ENCODE measurements around the gene CMSS1. TPM values are rescaled to one million over a fixed set of nuclear protein-coding genes. Genes with fewer than 3 reads are reported as not detected.
A peak's percentile ranks its signal among the peaks of the same experiment; 100 is the strongest.

Gene CMSS1
- polyA plus RNA-seq, 2 of the 4 experiments (the other 2 are of a cell fraction) = 61.1 to 62.9 TPM

GRCh38 chr3:99805160-99805559 lies 12.5 kb upstream of the CMSS1 start:
- no peak overlapping the region for H3K4me3 ChIP-seq
- DNase-seq (ENCODE audit: low read depth in 1 of 2, low spot score in 1 of 2) (no peak), FAIRE-seq (no peak), ATAC-seq (no peak)
- POLR2A ChIA-PET = no interaction called here
- H3K4me1 ChIP-seq = no peaks in the 10 kb centered on the region
- TF ChIP-seq FOSL2 (IDR thresholded peaks at IDR 0.05) (no peak), FOSL2 (CRISPR knock-in tag; IDR thresholded peaks at IDR 0.05) (no peak), ZFP36 (IDR thresholded peaks at IDR 0.05; ENCODE audit: borderline replicate concordance, partially characterized antibody) (peak; percentile 97)
- WGBS (ENCODE audit: missing lambda C conversion rate) = 33% methylated on average over 2 of the region's 2 CpGs
- no peak overlapping the region for H3K4me2 ChIP-seq
- CTCF ChIA-PET = no interaction called here
- no peak overlapping the region for H3K27ac ChIP-seq
- peaks cover 9% of the 10 kb centered on the region for H3K9me3 ChIP-seq

DNA sequence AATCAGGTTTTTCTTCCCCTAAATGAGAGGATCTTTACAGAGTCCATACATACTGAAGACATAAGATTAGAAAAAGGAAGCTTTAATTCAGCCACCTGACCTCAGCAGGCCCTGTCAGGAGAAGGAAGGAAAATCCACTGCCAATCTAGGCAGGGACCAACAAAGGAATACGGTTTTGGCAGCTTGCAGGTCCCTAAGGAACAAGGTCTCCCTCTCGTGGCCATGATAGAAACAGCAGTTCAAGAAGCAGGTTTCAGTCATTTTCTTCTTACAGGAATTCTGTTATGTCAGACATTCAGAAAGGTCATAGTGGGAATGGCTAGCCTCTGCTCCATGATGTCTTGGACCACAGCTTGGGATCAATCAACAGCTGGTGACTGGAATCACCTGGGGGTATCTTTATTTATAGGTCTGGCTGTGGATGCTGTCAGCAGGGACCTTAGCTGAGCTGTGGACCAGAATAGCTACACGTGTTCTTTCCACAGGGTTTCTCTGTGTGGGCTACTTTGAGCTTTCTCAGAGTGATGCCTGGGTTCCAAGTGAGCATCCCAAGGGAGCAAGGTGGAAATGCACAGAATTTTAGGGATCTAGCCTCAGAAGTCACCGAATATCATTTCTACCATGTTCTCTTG lies 9.4 kb upstream of the CMSS1 start:
- H3K4me2 ChIP-seq = no peak overlapping the region
- 17% methylated on average over 4 of the region's 4 CpGs for WGBS (ENCODE audit: missing lambda C conversion rate)
- peaks cover 9% of the 10 kb centered on the region for H3K9me3 ChIP-seq
- ATAC-seq (peak; percentile 64 to 76; a peak in 4 of 6 replicates), DNase-seq (ENCODE audit: low read depth in 1 of 2, low spot score in 1 of 2) (peak; percentile 44 to 85), FAIRE-seq (peak; percentile 51)
- TF ChIP-seq RAD21 (conservative IDR thresholded peaks at IDR 0.05 in 1 of 2, IDR thresholded peaks at IDR 0.05 in 1 of 2) (peak; percentile 31 to 35; a peak in 2 of 5 replicates), ZFP36 (IDR thresholded peaks at IDR 0.05; ENCODE audit: borderline replicate concordance, partially characterized antibody) (peak; percentile 34), SMC3 (IDR thresholded peaks at IDR 0.05) (peak; percentile 22; the same call in 1 of the 3 replicates), CTCF (IDR thresholded peaks at IDR 0.05) (peak; percentile 60)
- TF ChIP-seq, protein P1, sequence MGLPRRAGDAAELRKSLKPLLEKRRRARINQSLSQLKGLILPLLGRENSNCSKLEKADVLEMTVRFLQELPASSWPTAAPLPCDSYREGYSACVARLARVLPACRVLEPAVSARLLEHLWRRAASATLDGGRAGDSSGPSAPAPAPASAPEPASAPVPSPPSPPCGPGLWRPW (IDR thresholded peaks at IDR 0.05) = no peak
- TF ChIP-seq, protein P2, sequence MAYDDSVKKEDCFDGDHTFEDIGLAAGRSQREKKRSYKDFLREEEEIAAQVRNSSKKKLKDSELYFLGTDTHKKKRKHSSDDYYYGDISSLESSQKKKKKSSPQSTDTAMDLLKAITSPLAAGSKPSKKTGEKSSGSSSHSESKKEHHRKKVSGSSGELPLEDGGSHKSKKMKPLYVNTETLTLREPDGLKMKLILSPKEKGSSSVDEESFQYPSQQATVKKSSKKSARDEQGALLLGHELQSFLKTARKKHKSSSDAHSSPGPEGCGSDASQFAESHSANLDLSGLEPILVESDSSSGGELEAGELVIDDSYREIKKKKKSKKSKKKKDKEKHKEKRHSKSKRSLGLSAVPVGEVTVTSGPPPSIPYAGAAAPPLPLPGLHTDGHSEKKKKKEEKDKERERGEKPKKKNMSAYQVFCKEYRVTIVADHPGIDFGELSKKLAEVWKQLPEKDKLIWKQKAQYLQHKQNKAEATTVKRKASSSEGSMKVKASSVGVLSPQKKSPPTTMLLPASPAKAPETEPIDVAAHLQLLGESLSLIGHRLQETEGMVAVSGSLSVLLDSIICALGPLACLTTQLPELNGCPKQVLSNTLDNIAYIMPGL (CRISPR knock-in tag; IDR thresholded peaks at IDR 0.05; ENCODE audit: borderline replicate concordance) = no peak
- no peak overlapping the region for H3K27ac ChIP-seq
- ChIA-PET CTCF (interaction anchor here (0.8 to 2.0 kb wide), 11 partner anchors 9 to 739 kb away, joined by 3 to 10 read pairs (median 4); partner anchors contain the start of gene CMSS1), POLR2A (interaction anchor here (0.7 kb wide), 1 partner anchor 10 kb away, joined by 3 read pairs; the partner anchor contains the start of gene CMSS1)
- no peak overlapping the region for H3K4me3 ChIP-seq
- no peaks in the 10 kb centered on the region for H3K4me1 ChIP-seq

- POLR2A ChIA-PET = no interaction called here
- Histone ChIP-seq H3K4me1 (no peaks in the 10 kb centered on the region), H3K4me3 (no peak overlapping the region), H3K4me2 (no peak overlapping the region), H3K27ac (no peak overlapping the region), H3K9me3 (peaks cover 8% of the 10 kb centered on the region)
- TF ChIP-seq SMC3 (IDR thresholded peaks at IDR 0.05) = no peak
- ATAC-seq (no peak), FAIRE-seq (no peak), DNase-seq (ENCODE audit: low read depth in 1 of 2, low spot score in 1 of 2) (no peak)
- WGBS (ENCODE audit: missing lambda C conversion rate) = 6% methylated on average over 2 of the region's 2 CpGs
- CTCF ChIA-PET = interaction anchor here (0.8 to 2.0 kb wide), 4 partner anchors 8 to 49 kb away, joined by 3 to 10 read pairs (median 4); partner anchors contain the start of gene CMSS1
These were observed 8.1 kb upstream of the CMSS1 start for GRCh38 chr3:99809565-99809964.

GRCh38 chr3:99810403-99810802 lies 7.3 kb upstream of the CMSS1 start:
- DNase-seq (ENCODE audit: low read depth in 1 of 2, low spot score in 1 of 2) (no peak), ATAC-seq (no peak), FAIRE-seq (no peak)
- 5% methylated on average over 1 of the region's 1 CpG for WGBS (ENCODE audit: missing lambda C conversion rate)
- TF ChIP-seq E2F6 (IDR thresholded peaks at IDR 0.05; ENCODE audit: borderline replicate concordance, low read depth) (no peak), CBX2 (IDR thresholded peaks at IDR 0.05; ENCODE audit: borderline replicate concordance, low read depth) (no peak)
- CTCF ChIA-PET = no interaction called here
- Histone ChIP-seq H3K27ac (no peak overlapping the region), H3K4me1 (no peaks in the 10 kb centered on the region), H3K4me2 (no peak overlapping the region), H3K4me3 (no peak overlapping the region), H3K9me3 (no peaks in the 10 kb centered on the region; the same call in 2 of the 3 replicates)
- POLR2A ChIA-PET = no interaction called here

All from A549 (cell line).